PC-9 (cell line): Measurements from ENCODE around the gene RNF13. TPM values are rescaled to one million over a fixed set of nuclear protein-coding genes. Genes with fewer than 3 reads are reported as not detected.

Experiments used
- BruUV-seq: library from RNA; stranded (reverse); fragments of 400-500 nt; replicated peaks from 2 replicates; lab custom pipeline; 2021; lab: Mats Ljungman, UMichigan
- CTCF ChIA-PET: fragments of 300-600 bp; sonication (Branson Sonifier 250); formaldehyde crosslinking; loops from one replicate; lab custom pipeline; 2022; ENCODE audit warnings: antibody characterized with exemption; lab: Charles Lee
- POLR2A ChIA-PET: fragments of 300-600 bp; sonication (Branson Sonifier 250); formaldehyde crosslinking; loops from one replicate; lab custom pipeline; 2022; ENCODE audit warnings: antibody characterized with exemption; ENCODE audit not compliant: unreplicated experiment; lab: Charles Lee
- DNase-seq, 2 experiments: peaks; one replicate each; pipeline versions ENCODE4 v3.0.0 to v3.0.0-alpha.2; 2015 to 2022; ENCODE audit warnings: mixed read lengths in 1 of 2
- H2AFZ ChIP-seq: fragments of 200-600 bp; sonication (generic); 2 replicates; pipeline ENCODE4 v1.8.1; 2017; ENCODE audit warnings: antibody characterized with exemption
- H3F3A ChIP-seq: fragments of 200-600 bp; sonication (generic); 2 replicates; pipeline ENCODE4 v1.8.1; 2017; ENCODE audit warnings: antibody characterized with exemption, mild to moderate bottlenecking, low read depth; ENCODE audit not compliant: insufficient read depth
- H3K27ac ChIP-seq: fragments of 200-600 bp; sonication (generic); 2 replicates; pipeline ENCODE4 v1.6.1; 2016; ENCODE audit warnings: mixed run types
- H3K27me3 ChIP-seq: fragments of 200-600 bp; sonication (generic); 2 replicates; pipeline ENCODE4 v1.6.1; 2016; ENCODE audit warnings: low read depth, mixed run types; ENCODE audit not compliant: insufficient read depth
- H3K36me3 ChIP-seq: fragments of 200-600 bp; sonication (generic); 2 replicates; pipeline ENCODE4 v1.6.1; 2016; ENCODE audit warnings: low read depth, mixed run types
- H3K4me1 ChIP-seq: fragments of 200-600 bp; sonication (generic); replicated peaks from 2 replicates; pipeline ENCODE4 v1.6.1; 2016; ENCODE audit warnings: mixed run types; ENCODE audit not compliant: insufficient read depth
- H3K4me2 ChIP-seq: fragments of 200-600 bp; sonication (generic); 2 replicates; pipeline ENCODE4 v1.6.1; 2017; ENCODE audit warnings: mixed run types
- H3K4me3 ChIP-seq: fragments of 200-600 bp; sonication (generic); 2 replicates; pipeline ENCODE4 v1.6.1; 2016; ENCODE audit warnings: mixed run types
- H3K79me2 ChIP-seq: fragments of 200-600 bp; sonication (generic); 2 replicates; pipeline ENCODE4 v1.6.1; 2017; ENCODE audit warnings: low read depth, mixed run types
- H3K9me2 ChIP-seq: fragments of 200-600 bp; sonication (generic); 2 replicates; pipeline ENCODE4 v1.8.1; 2017; ENCODE audit warnings: mild to moderate bottlenecking; ENCODE audit not compliant: insufficient read depth
- H3K9me3 ChIP-seq: fragments of 200-600 bp; sonication (generic); 2 replicates; pipeline ENCODE4 v1.8.1; 2016; ENCODE audit warnings: low read depth; ENCODE audit not compliant: insufficient read depth
- H4K20me1 ChIP-seq: fragments of 200-600 bp; sonication (generic); 2 replicates; pipeline ENCODE4 v1.8.1; 2017; ENCODE audit not compliant: insufficient read depth
- EZH2 ChIP-seq: fragments of 200-600 bp; sonication (generic); IDR thresholded peaks from 2 replicates; pipeline ENCODE4 v1.8.0; 2017; ENCODE audit warnings: antibody characterized with exemption, low read depth
- intact Hi-C: fragments of 100-400 bp; cut with micrococcal nuclease; formaldehyde crosslinking; loops from one replicate; pipeline ENCODE4 v1.10.0; 2022; ENCODE audit not compliant: unreplicated experiment
- total RNA-seq: library from RNA; stranded (reverse); gene quantifications from 2 replicates; pipeline ENCODE4 v1.2.3, GENCODE V29; 2021
- TF ChIP-seq, protein P1 (sequence below): fragments of 200-600 bp; sonication (generic); conservative IDR thresholded peaks from 2 replicates; pipeline ENCODE4 v1.6.1; 2017; ENCODE audit warnings: mixed run types, antibody characterized with exemption, mild to moderate bottlenecking, moderate library complexity

The RNF13 gene
- total RNA-seq, 1 experiment from 2014 or later, result 65.0 TPM

GRCh38 chr3:149808209-149808829 is 4.7 kb upstream of the RNF13 start:
- no peak overlapping the region for H2AFZ ChIP-seq
- ChIA-PET CTCF (interaction anchor here (0.6 to 2.9 kb wide), 18 partner anchors 25 to 853 kb away, joined by 3 to 56 read pairs (median 4); partner anchors contain the start of gene COMMD2), POLR2A (interaction anchor here (0.6 to 1.1 kb wide), 3 partner anchors 43 to 761 kb away, joined by 4 to 13 read pairs (median 6); no protein-coding TSS in a partner anchor)
- peak overlapping the region; percentile 18; the same call in 1 of the 2 replicates for H3K4me2 ChIP-seq
- H3K4me1 ChIP-seq, result peaks cover 15% of the 10 kb centered on the region
- H4K20me1 ChIP-seq, result no peaks in the 10 kb centered on the region
- no peak overlapping the region for H3K4me3 ChIP-seq
- peaks cover 10% of the 10 kb centered on the region for H3F3A ChIP-seq
- H3K36me3 ChIP-seq, result no peaks in the 10 kb centered on the region
- H3K9me2 ChIP-seq, result no peaks in the 10 kb centered on the region
- H3K27ac ChIP-seq, result no peak overlapping the region
- TF ChIP-seq, protein P1, sequence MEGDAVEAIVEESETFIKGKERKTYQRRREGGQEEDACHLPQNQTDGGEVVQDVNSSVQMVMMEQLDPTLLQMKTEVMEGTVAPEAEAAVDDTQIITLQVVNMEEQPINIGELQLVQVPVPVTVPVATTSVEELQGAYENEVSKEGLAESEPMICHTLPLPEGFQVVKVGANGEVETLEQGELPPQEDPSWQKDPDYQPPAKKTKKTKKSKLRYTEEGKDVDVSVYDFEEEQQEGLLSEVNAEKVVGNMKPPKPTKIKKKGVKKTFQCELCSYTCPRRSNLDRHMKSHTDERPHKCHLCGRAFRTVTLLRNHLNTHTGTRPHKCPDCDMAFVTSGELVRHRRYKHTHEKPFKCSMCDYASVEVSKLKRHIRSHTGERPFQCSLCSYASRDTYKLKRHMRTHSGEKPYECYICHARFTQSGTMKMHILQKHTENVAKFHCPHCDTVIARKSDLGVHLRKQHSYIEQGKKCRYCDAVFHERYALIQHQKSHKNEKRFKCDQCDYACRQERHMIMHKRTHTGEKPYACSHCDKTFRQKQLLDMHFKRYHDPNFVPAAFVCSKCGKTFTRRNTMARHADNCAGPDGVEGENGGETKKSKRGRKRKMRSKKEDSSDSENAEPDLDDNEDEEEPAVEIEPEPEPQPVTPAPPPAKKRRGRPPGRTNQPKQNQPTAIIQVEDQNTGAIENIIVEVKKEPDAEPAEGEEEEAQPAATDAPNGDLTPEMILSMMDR, result peak; percentile 81
- TF ChIP-seq EZH2, result no peak
- H3K79me2 ChIP-seq, result 0 out of 2 replicates have a peak, but pooled peaks cover 3% of the 10 kb centered on the region
- intact Hi-C loops, result loop anchor here (1.0 to 2.0 kb wide), 3 partner anchors 43 to 296 kb away; no protein-coding TSS in a partner anchor
- peak; percentile 54 to 69 for DNase-seq
- H3K27me3 ChIP-seq, result no peaks in the 10 kb centered on the region
- BruUV-seq, result no TSS peak
- no peaks in the 10 kb centered on the region for H3K9me3 ChIP-seq

DNA sequence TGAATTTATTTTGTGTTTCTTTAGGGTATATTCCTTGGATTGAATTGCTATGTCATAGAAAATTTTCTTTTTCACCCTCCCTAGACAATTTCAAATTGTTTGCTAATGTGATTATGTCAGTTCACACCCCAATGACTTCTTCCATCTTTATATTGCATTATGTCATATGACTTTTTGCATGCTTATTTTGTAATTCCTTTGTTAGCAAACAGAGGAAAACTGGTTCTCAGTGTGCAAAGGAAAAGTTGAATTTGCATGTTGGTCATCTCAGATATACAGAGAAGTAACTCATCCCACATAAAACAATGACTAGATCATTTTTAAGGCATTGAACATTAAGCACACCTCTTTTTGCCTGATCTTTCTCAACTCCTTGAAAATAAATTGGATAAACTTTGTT is 3.3 kb upstream of the RNF13 start:
- no peaks in the 10 kb centered on the region for H3K36me3 ChIP-seq
- H3K27me3 ChIP-seq, result no peaks in the 10 kb centered on the region
- peaks cover 8% of the 10 kb centered on the region for H4K20me1 ChIP-seq
- peaks cover 20% of the 10 kb centered on the region for H3K4me1 ChIP-seq
- TF ChIP-seq EZH2, result no peak
- TF ChIP-seq, protein P1, result no peak
- no peak overlapping the region for H2AFZ ChIP-seq
- BruUV-seq, result no TSS peak
- peaks cover 16% of the 10 kb centered on the region for H3K79me2 ChIP-seq
- peak overlapping the region; percentile 23; the same call in 1 of the 2 replicates for H3K4me2 ChIP-seq
- peaks cover 23% of the 10 kb centered on the region for H3F3A ChIP-seq
- no peak overlapping the region for H3K4me3 ChIP-seq
- intact Hi-C loops, result loop anchor here (2.0 to 5.0 kb wide), 3 partner anchors 57 to 297 kb away; partner anchors contain the start of genes COMMD2 and WWTR1
- ChIA-PET POLR2A (no interaction called here), CTCF (interaction anchor here (0.7 to 2.9 kb wide), 2 partner anchors 43 to 143 kb away, joined by 3 to 56 read pairs; no protein-coding TSS in a partner anchor)
- no peak overlapping the region for H3K27ac ChIP-seq
- DNase-seq, result peak in 1 of 2 experiments; percentile 60
- H3K9me3 ChIP-seq, result no peaks in the 10 kb centered on the region
- H3K9me2 ChIP-seq, result no peaks in the 10 kb centered on the region

- no peak overlapping the region for H3K4me3 ChIP-seq
- DNase-seq, result no peak
- H3K36me3 ChIP-seq, result no peaks in the 10 kb centered on the region
- peaks cover 31% of the 10 kb centered on the region for H3K4me1 ChIP-seq
- ChIA-PET CTCF (interaction anchor here (0.6 to 0.7 kb wide), 3 partner anchors 9 to 215 kb away, joined by 3 to 9 read pairs (median 3); no protein-coding TSS in a partner anchor), POLR2A (interaction anchor here (0.5 kb wide), 2 partner anchors 16 to 47 kb away, joined by 3 to 6 read pairs; no protein-coding TSS in a partner anchor)
- H3F3A ChIP-seq, result peaks cover 23% of the 10 kb centered on the region
- no peaks in the 10 kb centered on the region for H3K27me3 ChIP-seq
- H3K9me3 ChIP-seq, result no peaks in the 10 kb centered on the region
- no peaks in the 10 kb centered on the region for H3K9me2 ChIP-seq
- no peak overlapping the region for H2AFZ ChIP-seq
- no peak for TF ChIP-seq EZH2
- TF ChIP-seq, protein P1, result no peak
- H3K79me2 ChIP-seq, result peaks cover 28% of the 10 kb centered on the region
- H3K27ac ChIP-seq, result no peak overlapping the region
- intact Hi-C loops, result loop anchor here (5.0 kb wide), 2 partner anchors 59 to 154 kb away; partner anchors contain the start of genes COMMD2 and WWTR1
- H3K4me2 ChIP-seq, result no peak overlapping the region
- H4K20me1 ChIP-seq, result peaks cover 17% of the 10 kb centered on the region
- BruUV-seq, result no TSS peak
Observed at GRCh38 chr3:149810846-149811245, 2.2 kb upstream of the RNF13 start.
